NCI-H82 treated with DMSO at 0.1 percent for 48 hours (cell line): Measurements from ENCODE around the gene NUB1.

Source experiments
- DNase-seq: peaks from one replicate; lab custom pipeline; 2025; ENCODE audit not compliant: unreplicated experiment; lab: John Stamatoyannopoulos, UW

The NUB1 gene

DNA sequence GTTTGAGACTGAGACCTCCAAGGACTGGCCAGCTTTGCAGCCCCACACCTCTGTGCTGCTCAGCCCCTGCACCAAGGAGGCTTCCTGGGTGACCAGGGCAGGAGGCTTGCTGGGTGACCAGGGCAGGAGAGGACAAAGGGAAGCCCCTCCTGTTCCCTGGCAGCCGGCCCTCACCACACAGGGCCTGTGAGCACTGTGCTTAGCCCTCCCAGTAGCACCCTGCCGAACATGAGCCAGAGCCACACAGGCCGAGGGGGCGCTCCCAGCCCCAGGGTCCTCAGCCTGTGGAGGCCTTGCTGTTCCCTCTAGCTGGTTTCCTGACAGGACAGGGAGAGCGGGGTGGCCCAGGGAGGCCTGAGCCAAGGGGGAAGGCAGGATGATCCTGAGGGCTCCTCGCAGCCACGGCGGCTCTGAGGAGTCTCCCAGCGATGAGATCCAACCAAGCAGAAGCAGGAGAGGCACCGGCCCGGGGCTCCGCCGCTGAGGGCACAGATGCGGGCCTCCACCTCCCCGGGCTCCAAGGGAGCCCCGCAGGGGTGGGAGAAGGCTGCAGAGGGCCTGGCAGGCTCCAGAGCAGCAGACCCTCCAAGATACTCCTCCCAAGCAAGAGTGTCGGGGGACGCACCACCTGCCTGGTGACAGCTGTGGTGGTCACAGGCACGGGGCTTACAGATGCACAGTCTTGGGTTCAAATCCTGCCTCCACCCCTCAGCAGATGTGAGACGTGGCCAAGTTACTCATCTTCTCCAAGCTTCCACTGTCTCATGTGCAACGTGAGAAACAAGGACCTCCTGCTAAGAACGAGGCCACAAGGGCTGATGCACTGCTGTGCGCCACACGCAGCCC is 45.8 kb downstream of the NUB1 start:
- DNase-seq = no peak

DNA sequence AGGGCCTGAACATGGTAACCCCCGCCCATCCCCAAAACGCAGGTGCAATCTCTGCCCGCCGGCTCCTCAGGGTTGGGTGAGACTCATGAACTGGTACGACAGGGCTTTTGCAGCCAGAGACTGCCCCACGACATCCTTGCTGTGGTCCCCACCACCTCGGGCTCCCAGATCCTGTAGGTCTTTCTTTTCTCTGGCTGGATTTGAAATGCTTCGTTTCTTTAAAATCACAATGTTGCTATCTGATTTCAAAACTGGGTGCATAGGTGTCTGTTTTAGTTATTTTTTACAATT is 46.3 kb downstream of the NUB1 start:
- no peak for DNase-seq

DNA sequence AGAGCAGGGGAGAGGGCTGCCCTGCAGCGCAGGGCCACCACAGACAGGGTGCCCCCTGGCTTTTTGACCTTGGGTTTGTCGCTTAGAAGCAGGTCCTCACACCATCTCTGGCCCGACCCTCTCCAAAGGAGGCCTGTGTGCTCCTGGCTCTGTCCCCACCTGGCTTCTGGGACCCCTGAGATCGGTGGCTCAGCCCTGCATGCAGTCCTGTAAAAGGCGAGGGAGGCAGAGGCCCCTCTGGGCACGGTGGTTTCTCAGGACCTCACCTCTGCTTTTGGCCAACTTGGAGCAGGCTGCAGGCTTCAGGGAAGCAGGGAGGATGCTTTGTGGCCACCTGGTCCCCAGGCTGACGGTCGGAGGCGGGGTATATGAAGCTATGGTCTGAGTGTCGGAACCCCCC is 46.8 kb downstream of the NUB1 start:
- no peak for DNase-seq

DNA sequence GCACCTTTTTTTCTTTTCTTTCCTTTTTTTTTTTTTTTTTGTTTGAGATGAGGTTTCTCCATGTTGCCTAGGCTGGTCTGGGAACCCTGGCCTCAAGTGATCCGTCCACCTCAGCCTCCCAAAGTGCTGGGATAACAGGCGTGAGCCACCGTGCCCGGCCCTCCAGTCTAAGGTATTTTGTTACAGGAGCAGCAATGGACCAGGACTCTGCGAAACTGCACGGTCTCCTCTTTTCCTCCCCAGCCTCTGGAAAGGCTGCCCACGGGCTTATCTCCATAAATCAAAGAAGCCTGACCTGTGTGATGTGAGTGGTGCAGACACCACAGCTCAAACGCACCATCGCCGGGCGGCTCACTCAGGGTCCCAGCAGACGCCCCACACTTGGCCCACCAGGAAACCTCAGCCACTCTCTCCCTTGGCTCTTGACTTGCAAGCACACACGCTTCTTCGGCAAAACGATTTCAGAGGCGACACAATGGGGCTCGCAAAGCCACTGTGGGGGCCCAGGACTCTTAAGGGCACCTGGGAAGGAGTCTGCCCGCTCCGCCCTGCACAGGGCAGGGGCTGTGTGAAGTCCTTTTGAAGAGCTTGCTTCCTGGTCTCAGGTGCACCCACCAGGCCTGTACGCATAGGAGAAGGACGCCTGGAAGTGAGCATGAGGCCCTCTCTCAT is 47.6 kb downstream of the NUB1 start:
- DNase-seq = no peak

DNA sequence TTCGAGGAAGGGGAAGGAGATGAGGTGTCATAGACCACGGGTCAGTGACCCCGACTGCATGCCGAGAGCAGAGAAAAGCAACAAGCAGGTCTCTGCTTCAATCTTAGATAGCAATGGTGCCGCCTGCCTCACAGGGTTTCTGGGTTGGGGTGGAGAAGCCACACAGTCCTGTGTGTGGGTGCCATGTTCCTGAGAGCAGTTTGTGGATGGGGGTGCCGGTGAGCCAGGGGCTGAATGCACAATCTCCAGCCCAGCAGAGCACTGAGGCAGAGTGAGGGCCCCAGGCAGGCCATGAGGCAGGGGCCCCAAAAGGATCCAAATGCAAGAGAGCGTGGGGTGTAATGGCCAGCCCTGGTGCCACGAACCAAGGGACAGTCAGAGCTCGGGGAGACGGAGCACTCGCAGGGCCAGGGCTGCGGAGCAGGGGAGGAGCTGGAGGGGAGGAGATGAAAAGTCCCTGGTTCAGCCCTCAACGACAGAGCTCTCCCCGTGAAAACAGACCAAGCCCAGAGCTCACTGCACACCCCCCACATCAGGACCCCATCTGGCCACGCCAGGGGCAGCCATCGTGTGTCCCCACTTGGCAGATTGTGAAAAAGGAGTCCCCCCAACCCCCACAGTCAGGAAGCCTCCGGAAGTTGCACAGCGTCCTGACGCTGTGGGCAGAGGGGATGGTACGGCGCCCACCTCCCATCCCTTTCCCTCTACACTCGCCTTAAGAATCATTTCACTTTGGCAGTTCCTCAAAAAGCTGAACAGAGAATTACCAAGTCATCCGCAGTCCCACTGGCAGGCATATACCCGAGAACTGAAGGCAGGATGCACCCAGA is 48.4 kb downstream of the NUB1 start:
- DNase-seq = no peak

DNA sequence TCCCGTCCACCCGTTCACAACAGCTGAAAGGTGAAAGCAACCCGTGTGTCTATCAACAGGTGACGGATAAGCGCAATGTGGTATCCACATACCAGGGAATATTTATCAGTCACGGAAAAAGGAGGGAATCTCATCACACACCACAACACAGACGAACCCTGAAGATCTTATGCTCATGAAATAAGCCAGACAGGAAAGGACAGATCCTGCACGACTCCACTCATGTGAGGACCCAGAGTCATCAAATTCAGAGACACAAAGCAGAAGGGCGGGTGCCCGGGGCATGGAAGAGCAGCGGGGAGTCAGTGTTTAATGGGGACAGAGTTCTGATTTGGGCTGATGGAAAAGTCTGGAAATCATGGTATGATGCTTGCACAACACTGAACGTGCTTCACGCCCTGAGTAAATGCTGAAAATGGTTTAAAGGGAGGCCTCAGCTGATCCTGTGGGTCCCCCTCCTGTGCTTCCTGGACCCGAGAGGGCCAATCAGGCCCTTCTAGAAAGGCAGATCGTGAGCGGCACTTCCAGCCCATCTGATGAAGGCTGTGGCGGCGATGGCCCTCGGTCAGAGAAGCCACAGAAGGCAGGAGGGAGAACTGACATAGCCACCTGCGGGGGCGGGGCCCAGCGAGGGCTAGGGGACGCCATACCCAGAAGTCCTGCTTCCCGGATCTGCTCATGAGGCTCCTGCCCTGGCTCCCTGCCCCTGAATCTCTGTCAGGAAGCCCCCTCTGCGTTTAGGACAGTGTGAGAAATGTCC is 49.2 kb downstream of the NUB1 start:
- DNase-seq = no peak

DNA sequence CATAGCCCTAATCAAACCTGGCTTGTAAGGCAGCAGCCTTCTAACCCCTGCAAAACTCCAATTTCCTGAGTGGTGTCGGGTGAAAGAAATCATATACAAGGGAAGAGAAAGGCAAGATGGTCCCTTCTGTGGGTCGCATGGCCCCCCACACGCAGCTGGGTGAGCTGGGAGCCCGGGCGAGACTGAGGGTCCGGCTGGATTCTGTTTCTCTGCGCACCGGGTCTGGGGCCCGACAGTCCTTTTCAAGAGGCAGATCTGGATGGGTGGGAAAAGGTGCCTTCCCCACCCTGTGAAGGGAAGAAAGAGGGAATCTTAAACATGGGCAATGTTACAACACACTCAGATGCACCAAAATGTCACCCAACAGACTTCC is 49.7 kb downstream of the NUB1 start:
- no peak for DNase-seq

DNA sequence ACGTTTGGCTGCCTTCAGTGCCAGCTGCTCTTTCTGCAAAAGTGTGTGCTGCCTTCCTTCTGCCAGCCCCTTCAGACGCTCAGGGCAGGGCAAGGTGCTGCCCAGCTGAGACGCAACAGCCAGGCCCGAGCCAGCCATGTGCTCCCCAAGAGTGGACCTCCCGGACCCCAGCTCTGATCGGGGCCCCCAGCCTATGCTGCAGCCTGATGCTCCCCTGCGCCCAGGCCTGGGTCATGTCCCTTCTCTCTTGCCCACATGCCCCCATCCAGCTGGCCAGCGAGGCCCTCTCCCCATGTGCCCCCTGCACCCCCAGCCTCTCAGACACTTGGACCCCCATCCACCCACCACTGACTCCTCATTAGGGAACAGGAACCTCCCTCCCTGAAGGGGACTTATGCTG is 50.4 kb downstream of the NUB1 start:
- no peak for DNase-seq

DNA sequence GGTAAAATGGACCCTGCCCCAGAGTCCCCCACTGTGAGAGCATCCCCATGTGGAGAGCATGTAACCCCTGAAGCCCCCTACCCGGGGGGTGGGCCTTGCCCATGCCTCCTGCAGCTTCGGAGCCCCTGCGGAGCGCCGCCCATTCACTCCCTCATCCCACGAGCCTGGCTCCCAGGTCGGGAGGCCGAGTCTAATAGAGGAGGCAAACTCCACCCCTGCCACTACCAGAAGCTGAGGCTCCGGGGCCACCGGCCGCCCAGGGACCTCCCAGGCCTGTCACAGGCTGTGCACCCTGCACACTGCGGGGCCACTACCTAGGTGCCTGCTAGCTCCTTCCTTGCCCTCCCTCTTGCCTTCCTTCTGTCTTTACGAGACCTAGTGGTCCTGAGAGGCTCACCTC is 50.8 kb downstream of the NUB1 start:
- no peak for DNase-seq

DNA sequence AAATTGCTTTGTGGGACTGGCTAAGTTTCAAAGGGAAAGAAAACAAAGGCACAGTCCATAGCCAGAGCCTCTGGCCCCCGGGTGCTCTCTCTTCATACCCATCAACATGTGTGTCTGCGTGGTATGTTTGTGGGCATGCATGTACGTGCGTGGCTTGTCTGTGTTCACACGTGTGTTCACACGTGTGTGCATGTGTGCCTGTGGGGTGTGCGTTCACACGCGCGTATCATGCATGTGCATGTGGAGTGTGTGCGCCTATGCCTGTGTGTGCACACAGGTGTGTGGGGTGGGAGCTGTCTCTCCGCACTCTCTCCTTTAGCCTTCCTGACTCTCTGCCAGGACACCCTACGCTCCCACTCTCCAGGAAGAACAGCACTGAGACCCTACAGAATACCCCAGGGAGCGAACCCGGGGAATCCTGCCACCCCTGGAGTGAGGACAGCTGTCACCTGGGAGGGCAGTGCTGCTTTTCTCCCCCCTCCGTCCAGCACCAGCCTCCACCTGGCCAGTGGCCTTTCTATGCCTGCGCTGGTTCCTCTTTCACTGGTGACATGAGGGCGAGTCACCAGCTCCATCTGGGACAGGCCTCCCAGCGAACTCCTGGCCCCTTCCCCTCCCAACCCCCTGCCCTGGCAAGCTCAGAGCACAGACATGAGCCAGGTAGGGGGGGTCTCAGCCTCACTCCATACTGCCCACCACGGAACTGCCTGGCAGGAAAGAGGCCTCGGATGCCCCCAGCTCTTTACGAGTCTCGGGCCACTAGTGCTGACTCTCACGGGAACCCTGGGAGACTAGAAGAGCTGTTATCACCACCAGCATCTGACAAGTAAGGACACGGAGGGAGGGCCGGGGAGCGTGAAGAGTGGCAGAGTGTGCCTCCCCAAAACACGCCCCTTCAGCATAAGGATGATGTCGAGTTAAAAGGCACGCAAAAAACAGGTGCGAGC is 51.7 kb downstream of the NUB1 start:
- DNase-seq = no peak

DNA sequence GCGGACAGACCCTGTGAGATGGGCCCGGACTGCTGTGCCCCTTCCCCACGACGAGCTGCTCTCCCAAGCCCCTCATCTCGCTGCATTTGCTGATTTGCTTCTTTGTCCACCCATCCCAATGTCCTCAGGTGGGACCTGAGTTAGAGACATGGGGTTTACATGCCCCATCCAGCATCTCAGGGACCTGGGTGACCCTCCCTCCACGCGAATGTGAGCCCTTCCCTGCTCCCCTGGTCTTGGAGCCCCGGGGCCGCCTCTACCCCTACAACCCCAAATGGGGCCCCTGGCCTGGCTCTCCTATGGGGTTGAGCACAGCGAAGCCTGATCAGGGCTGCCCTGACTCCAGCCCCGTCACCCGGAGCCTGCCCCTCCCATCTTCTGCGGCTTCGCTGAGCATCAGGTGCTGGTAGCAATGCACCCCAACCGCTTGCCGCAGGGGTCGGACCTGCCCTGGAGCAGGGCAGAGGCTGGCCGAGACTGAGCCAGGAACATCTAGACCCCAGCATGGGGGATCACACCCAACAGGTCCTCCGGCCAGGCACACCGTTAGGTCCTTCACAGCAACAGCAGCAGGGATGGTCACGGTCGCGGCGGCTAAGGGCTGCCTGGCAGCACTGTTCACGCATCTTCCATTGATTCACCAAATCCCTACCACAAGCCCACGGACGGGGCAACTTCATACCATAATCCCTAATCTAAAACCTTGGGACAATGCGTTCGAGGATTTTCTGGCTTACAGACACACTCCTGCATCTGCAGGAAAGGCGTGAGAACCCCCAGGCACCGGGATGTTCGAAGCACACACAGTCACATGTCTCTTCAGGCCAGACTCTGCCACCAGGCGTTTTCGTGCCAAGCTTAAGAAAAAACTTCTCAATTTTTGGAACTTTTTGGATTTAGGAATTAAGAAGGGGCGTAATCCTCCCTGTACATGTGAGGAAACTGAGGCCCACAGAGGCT is 52.7 kb downstream of the NUB1 start:
- DNase-seq = no peak

DNA sequence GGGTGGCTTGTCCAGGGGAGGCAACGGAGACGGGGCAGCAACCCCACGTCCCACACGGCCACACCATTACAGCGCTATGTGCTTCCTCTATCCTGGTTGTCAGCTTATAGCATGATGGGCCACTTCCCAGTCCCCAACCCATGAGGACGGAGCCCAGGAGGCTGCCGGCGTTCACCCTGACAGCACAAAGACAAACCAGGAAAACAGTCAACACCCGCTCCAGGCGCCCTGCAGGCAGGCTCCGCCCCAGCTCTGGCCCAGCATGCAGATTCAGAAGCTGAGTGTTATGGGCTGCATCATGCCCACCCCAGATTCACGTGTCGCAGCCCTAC is 53.4 kb downstream of the NUB1 start:
- DNase-seq = no peak

DNA sequence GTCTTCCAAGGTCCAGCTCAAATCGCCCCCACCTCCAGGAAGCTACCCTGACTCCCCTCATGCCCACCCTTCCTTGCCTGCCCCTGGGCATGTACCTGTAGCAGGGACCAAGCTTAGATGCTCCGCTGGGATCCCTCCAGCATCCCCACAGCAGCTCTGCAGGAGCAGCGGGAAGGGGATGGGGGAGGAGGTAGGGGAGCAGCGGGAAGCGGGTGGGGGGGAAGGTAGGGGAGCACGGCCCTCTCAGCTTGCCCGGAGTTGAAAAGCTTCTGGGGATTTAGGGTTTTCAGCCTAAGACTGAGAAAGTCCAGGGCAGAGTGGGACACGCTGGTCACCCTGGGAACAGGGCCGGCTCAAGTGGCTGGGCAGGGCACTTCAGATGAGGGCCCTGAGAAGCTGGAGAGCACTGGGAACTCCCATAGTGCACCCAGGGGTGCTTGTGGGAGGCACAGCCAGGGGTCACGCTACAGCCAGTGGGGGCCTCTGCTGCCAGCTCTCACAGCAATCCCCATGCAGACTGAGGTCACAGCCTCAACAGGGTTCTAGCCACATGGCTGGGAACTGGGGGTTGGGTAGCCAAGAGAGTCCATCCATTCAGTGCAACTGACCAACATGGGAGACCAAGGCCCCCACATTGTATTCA is 54.8 kb downstream of the NUB1 start:
- DNase-seq = no peak

DNA sequence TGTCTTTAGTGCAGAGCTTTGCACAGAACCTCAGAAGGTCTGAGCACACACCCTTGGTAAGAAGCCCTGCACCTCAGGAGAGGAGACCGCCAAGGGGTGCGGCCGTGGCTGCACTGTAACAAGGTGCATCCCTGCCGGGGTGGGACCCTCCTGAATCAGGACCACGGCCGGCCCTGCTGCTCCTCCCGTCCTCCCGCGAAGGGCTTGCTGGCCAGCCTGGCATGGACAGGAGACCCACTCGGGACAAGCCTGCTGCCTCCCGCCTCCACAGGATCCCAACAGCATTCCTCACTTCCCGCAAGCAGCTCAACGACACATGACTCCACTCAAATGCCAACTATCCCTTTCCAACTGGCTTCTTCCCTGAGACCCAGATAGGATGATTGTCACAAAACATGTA is 55.4 kb downstream of the NUB1 start:
- no peak for DNase-seq

DNA sequence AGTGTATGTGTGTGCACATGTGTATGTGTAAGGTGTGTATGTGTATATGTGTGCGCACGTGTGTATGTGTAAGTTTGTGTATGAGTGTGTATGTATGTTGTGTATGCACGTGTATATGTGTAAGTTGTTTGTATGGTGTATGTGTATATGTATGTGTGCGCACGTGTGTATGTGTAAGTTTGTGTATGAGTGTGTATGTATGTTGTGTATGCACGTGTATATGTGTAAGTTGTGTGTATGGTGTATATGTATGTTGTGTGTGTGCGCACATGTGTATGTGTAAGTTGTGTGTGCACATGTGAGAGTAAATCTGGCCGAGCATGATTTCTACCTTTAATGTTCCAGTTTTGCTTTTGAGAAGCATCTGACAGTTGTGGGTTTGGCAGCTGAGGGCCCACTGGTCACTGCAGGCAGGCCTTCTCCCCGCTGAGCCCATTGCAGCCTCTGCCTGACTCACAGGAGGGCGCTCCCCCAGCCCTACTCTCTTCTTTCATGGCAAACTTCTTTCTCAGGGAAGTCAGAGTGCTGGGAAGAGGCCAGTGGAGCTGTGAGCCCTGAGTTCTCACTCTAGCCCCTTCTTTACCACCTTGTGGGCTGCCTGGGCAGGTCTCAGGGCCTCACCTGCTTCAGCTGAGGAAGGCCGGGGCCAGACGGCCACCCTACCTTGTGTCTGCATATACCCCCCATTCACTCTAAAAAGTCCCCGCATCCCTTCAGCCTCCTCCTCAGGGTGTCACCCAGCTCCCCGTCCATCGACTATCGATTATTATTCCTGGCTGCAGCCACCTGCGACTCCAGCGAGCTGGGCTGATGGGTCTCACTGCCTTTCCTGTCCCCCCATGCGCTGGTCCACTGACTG is 57.1 kb downstream of the NUB1 start:
- DNase-seq = no peak

DNA sequence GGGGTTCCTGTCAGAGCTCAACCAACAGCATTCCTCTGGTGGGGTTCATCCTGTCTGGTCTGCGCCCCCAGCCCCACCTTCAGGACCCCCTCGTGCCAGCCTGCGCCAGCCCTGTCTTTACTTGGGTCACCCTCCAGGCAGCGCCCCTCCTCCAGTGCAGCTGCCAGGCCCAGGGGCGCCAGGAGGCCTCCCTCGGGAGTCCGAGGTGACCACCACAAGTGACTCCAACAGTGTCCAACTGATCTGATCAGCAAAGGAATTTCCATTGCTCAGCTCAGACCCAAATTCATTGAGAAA is 57.6 kb downstream of the NUB1 start:
- DNase-seq = no peak

DNA sequence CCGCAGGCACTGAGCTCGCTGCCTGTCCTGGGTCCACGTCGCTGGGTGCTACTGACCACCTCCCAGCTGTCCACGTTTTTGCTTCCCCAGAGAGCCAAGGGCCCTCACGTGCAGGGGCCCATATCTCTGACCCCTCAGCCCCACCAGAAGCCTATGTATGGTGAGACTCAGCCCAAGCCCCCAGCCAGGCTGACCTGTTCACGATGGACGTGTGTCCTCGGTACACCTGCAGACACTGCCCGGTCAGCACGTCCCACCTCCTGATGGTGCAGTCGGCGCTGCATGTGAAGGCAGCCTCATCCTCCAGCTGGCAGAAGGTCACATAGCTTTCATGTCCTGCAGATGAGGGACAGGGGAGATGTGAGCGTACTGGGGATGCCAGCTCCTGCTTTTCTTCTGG is 58.3 kb downstream of the NUB1 start:
- no peak for DNase-seq
